GM18867 (cell line): ENCODE results near the gene ST14.

ENCODE experiments used
- ATAC-seq: cut with Tn5 transposase; IDR thresholded peaks from one replicate; pipeline ENCODE4 v1.9.1; 2021; ENCODE audit warnings: mild to moderate bottlenecking, moderate library complexity; ENCODE audit not compliant: unreplicated experiment

The ST14 gene

GRCh38 chr11:130133716-130134115 lies 25.9 kb upstream of the ST14 start:
- no peak for ATAC-seq

- ATAC-seq, result no peak
Observed at GRCh38 chr11:130136107-130136506, 23.5 kb upstream of the ST14 start.

- ATAC-seq, result no peak
Observed at GRCh38 chr11:130137999-130138398, 21.6 kb upstream of the ST14 start.

- ATAC-seq, result no peak
Observed at GRCh38 chr11:130139401-130139800, 20.2 kb upstream of the ST14 start.

- no peak for ATAC-seq
Observed at GRCh38 chr11:130141561-130142341, 17.8 kb upstream of the ST14 start.

GRCh38 chr11:130144141-130144540 lies 15.4 kb upstream of the ST14 start:
- ATAC-seq, result no peak

GRCh38 chr11:130144861-130145281 lies 14.7 kb upstream of the ST14 start:
- ATAC-seq, result no peak

- ATAC-seq, result no peak
Observed at GRCh38 chr11:130145311-130145812, 14.2 kb upstream of the ST14 start.

GRCh38 chr11:130145975-130146776 lies 13.4 kb upstream of the ST14 start:
- ATAC-seq, result peak; percentile 48

GRCh38 chr11:130146796-130147195 lies 12.8 kb upstream of the ST14 start:
- ATAC-seq, result peak; percentile 46

GRCh38 chr11:130148796-130149326 lies 10.7 kb upstream of the ST14 start:
- ATAC-seq, result no peak

GRCh38 chr11:130150790-130151189 lies 8.8 kb upstream of the ST14 start:
- peak; percentile 35 for ATAC-seq

- peak; percentile 33 for ATAC-seq
Observed at GRCh38 chr11:130151196-130151595, 8.4 kb upstream of the ST14 start.

GRCh38 chr11:130156108-130157022 lies 3.2 kb upstream of the ST14 start:
- ATAC-seq, result no peak

- ATAC-seq, result no peak
Observed at GRCh38 chr11:130157101-130157500, 2.5 kb upstream of the ST14 start.

GRCh38 chr11:130157840-130158239 lies 1.7 kb upstream of the ST14 start:
- no peak for ATAC-seq

- ATAC-seq, result no peak
Observed at GRCh38 chr11:130159139-130159538, 443 bp upstream of the ST14 start.

- no peak for ATAC-seq
Observed at GRCh38 chr11:130160498-130161155, 1.0 kb downstream of the ST14 start.

GRCh38 chr11:130161441-130162145 lies 2.0 kb downstream of the ST14 start:
- no peak for ATAC-seq
